Spleen (tissue), 7 donors: ENCODE measurements around the gene EEF1AKMT4.

Experiments used
- POLR2A ChIP-seq, 3 donors: fragments of 450-650 bp; IDR thresholded peaks; one replicate each; pipeline ENCODE4 v1.5.1; 2017; ENCODE audit warnings: antibody characterized with exemption in 3 of 3, mild to moderate bottlenecking in 1 of 3
- POLR2AphosphoS5 ChIP-seq, 3 donors: sonication (generic); formaldehyde crosslinking; IDR thresholded peaks; one replicate each; pipeline ENCODE4 v1.5.1; 2017; ENCODE audit warnings: antibody characterized with exemption in 3 of 3
- TF ChIP-seq, protein P1 (sequence below), 11 experiments: fragments of 200-600 bp in 7 of 11; fragments of 450-650 bp in 4 of 11; sonication (generic) in 4 of 11; IDR thresholded peaks in 8 of 11; conservative IDR thresholded peaks in 3 of 11; 1 replicate in 7 of 11; 2 replicates in 4 of 11; pipeline versions ENCODE4 v1.4.0 to v1.8.0; 2016 to 2021; ENCODE audit warnings: antibody characterized with exemption in 11 of 11, inconsistent platforms in 4 of 11, mild to moderate bottlenecking in 1 of 11
- donor health status: DM: no; HTN: no; CAD: no; lungs with moderate emphysema.
- donor health status: DM: no; HTN: no; CAD: no.
- donor health status: DM: no; HTN: no; CAD: no.

DNA sequence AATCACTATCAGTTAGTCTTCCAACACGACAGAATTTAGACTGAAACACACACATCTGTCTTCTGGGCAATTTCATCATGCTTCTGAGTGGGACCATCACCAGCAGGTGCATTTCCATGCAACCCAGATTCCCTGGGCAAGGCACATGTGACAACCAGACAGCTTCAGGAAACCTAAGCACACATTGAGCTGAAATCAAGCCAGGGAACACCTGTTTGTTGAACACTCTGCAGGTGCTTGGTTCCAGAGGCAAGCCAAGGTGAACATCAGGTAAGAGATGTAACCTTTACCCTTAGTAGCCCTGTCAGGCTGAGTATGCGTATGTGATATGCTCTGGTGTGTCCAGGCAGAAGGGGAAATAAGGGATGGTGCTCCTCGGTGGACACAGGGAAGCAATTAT lies 46.3 kb downstream of the EEF1AKMT4 start:
- TF ChIP-seq POLR2A (IDR thresholded peaks at IDR 0.05) (no peak), POLR2AphosphoS5 (IDR thresholded peaks at IDR 0.05) (no peak)
- TF ChIP-seq, protein P1, sequence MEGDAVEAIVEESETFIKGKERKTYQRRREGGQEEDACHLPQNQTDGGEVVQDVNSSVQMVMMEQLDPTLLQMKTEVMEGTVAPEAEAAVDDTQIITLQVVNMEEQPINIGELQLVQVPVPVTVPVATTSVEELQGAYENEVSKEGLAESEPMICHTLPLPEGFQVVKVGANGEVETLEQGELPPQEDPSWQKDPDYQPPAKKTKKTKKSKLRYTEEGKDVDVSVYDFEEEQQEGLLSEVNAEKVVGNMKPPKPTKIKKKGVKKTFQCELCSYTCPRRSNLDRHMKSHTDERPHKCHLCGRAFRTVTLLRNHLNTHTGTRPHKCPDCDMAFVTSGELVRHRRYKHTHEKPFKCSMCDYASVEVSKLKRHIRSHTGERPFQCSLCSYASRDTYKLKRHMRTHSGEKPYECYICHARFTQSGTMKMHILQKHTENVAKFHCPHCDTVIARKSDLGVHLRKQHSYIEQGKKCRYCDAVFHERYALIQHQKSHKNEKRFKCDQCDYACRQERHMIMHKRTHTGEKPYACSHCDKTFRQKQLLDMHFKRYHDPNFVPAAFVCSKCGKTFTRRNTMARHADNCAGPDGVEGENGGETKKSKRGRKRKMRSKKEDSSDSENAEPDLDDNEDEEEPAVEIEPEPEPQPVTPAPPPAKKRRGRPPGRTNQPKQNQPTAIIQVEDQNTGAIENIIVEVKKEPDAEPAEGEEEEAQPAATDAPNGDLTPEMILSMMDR (IDR thresholded peaks at IDR 0.05 in 8 of 11, conservative IDR thresholded peaks at IDR 0.05 in 3 of 11), result no peak
